ENCODE results near the gene TTLL5. TPM values are rescaled to one million over a fixed set of nuclear protein-coding genes. Genes with fewer than 3 reads are reported as not detected.

TTLL5 gene
- total and polyA plus RNA-seq, 2 of the 4 experiments (the other 2 are of a cell fraction) = 11.9 to 16.7 TPM

DNA sequence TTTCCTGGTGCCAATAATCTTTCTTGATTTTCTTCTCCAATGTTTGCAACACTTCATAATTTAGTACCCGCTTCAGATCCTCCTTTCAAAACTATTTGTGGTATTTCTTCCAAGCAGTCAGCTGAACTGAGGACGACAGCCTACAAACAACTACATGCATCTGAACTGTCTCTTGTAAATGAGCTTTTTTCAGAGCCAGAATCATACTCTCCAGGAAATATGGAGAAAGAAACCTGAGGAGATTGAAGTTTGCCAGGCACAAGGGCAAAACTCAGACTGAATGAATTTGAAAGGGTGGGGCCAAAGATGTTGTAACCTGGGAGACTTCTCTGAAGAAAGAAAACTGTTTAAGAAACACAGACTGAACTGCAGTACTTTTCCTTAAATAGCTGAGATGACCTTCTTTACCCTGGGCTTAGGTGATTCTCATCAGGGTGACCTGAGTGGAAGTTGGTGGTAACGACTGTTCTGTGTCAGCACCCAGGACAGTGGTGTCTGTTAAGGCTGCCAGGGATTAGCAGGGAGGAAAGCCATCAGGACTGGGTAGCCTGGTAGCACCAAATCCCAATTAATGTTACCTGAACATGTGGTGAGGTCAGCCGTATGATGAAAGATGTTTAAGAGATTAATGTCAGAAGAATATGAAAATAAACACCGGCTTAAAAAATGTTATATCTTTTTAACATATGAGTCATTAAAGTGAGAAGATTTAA is 225.7 kb downstream of the TTLL5 start:
- Histone ChIP-seq H4K5ac (ENCODE audit: low read depth, low read length) (no peak overlapping the region), H3K27ac (ENCODE audit: insufficient read depth, low read length) (no peak overlapping the region), H2BK5ac (ENCODE audit: low read depth, low read length, poor library complexity, severe bottlenecking) (no peak overlapping the region), H3K4me1 (ENCODE audit: control insufficient read depth, insufficient read depth, low read length) (peaks cover 13% of the 10 kb centered on the region), H2AK9ac (replicated peaks; ENCODE audit: low read depth, low read length, poor library complexity) (no peak overlapping the region), H4K8ac (ENCODE audit: low read depth in 2 of 2, low read length in 2 of 2) (peak overlapping the region in 1 of 2 experiments; percentile 13; a peak in 1 of 4 replicates), H3K4ac (ENCODE audit: low read depth, low read length) (0 out of 2 replicates have a peak overlapping the region, but pooled peaks have one; percentile 3), H3K56ac (ENCODE audit: extremely low read depth, insufficient read depth, low read length) (no peak overlapping the region), H3K23ac (ENCODE audit: low read depth, low read length) (0 out of 2 replicates have a peak overlapping the region, but pooled peaks have one; percentile 8), H3K14ac (replicated peaks; ENCODE audit: low read depth, low read length) (no peak overlapping the region), H4K20me1 (ENCODE audit: insufficient read depth, low read length) (no peaks in the 10 kb centered on the region), H4K91ac (ENCODE audit: insufficient read depth, low read depth, low read length) (no peak overlapping the region), H3K79me1 (ENCODE audit: low read depth in 1 of 2, low read length in 2 of 2) (no peaks in the 10 kb centered on the region), H2BK120ac (ENCODE audit: low read depth, low read length) (peak overlapping the region; percentile 36; the same call in 1 of the 2 replicates), H3K36me3 (ENCODE audit: control insufficient read depth, insufficient read depth, low read length) (no peaks in the 10 kb centered on the region), H3K4me3 (ENCODE audit: insufficient read depth, low read depth, low read length) (no peak overlapping the region), H2AFZ (replicated peaks; ENCODE audit: low read length, poor library complexity) (no peak overlapping the region), H3K9ac (ENCODE audit: low read depth, low read length) (no peak overlapping the region), H2AK5ac (ENCODE audit: low read depth, low read length) (no peak overlapping the region; the same call in 1 of the 2 replicates), H3K18ac (ENCODE audit: low read depth, low read length) (no peak overlapping the region), H3K4me2 (ENCODE audit: low read depth, low read length) (peak overlapping the region; percentile 1; the same call in 1 of the 2 replicates), H3K27me3 (ENCODE audit: control insufficient read depth, insufficient read depth, low read length) (no peaks in the 10 kb centered on the region), H2BK15ac (ENCODE audit: low read depth, low read length) (no peak overlapping the region), H2BK20ac (ENCODE audit: low read depth, low read length) (no peak overlapping the region), H3K9me1 (ENCODE audit: insufficient read depth, low read length) (peaks cover 6% of the 10 kb centered on the region; the same call in 1 of the 2 replicates), H3K9me3 (ENCODE audit: control insufficient read depth, insufficient read depth, low read length) (no peaks in the 10 kb centered on the region)
- DNase-seq (no peak), ATAC-seq (ENCODE audit: low read depth) (peak; percentile 28)
- dilution Hi-C loops (cut with HindIII; ENCODE audit: low sequenced_read_pairs, unreplicated experiment) = no loop called here
- ChIA-PET CTCF (interaction anchor here (0.7 to 1.5 kb wide), 2 partner anchors 20 to 96 kb away, joined by 4 to 5 read pairs; no protein-coding TSS in a partner anchor), POLR2A (ENCODE audit: unreplicated experiment) (no interaction called here)
- TF ChIP-seq RCOR1 (IDR thresholded peaks at IDR 0.05; ENCODE audit: insufficient replicate concordance, low read length) (no peak), NFE2L2 (IDR thresholded peaks at IDR 0.05; ENCODE audit: low read depth, low read length) (no peak), MAFK (IDR thresholded peaks at IDR 0.05; ENCODE audit: low read depth, low read length) (no peak), BHLHE40 (IDR thresholded peaks at IDR 0.05; ENCODE audit: low read depth, low read length) (no peak), CEBPB (IDR thresholded peaks at IDR 0.05; ENCODE audit: low read depth, low read length) (no peak), SMC3 (IDR thresholded peaks at IDR 0.05; ENCODE audit: low read depth, low read length) (no peak), CHD1 (IDR thresholded peaks at IDR 0.05; ENCODE audit: low read depth, low read length) (no peak), MAZ (IDR thresholded peaks at IDR 0.05; ENCODE audit: borderline replicate concordance, low read depth, low read length) (no peak), RAD21 (IDR thresholded peaks at IDR 0.05; ENCODE audit: low read length) (no peak), POLR2A (IDR thresholded peaks at IDR 0.05; ENCODE audit: low read depth, low read length) (no peak), RFX5 (IDR thresholded peaks at IDR 0.05; ENCODE audit: low read depth, low read length) (no peak)
- TF ChIP-seq, protein P1, sequence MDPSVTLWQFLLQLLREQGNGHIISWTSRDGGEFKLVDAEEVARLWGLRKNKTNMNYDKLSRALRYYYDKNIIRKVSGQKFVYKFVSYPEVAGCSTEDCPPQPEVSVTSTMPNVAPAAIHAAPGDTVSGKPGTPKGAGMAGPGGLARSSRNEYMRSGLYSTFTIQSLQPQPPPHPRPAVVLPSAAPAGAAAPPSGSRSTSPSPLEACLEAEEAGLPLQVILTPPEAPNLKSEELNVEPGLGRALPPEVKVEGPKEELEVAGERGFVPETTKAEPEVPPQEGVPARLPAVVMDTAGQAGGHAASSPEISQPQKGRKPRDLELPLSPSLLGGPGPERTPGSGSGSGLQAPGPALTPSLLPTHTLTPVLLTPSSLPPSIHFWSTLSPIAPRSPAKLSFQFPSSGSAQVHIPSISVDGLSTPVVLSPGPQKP (IDR thresholded peaks at IDR 0.05; ENCODE audit: borderline replicate concordance, low read depth, low read length) = no peak
- TF ChIP-seq, protein P2, sequence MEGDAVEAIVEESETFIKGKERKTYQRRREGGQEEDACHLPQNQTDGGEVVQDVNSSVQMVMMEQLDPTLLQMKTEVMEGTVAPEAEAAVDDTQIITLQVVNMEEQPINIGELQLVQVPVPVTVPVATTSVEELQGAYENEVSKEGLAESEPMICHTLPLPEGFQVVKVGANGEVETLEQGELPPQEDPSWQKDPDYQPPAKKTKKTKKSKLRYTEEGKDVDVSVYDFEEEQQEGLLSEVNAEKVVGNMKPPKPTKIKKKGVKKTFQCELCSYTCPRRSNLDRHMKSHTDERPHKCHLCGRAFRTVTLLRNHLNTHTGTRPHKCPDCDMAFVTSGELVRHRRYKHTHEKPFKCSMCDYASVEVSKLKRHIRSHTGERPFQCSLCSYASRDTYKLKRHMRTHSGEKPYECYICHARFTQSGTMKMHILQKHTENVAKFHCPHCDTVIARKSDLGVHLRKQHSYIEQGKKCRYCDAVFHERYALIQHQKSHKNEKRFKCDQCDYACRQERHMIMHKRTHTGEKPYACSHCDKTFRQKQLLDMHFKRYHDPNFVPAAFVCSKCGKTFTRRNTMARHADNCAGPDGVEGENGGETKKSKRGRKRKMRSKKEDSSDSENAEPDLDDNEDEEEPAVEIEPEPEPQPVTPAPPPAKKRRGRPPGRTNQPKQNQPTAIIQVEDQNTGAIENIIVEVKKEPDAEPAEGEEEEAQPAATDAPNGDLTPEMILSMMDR (conservative IDR thresholded peaks at IDR 0.05; ENCODE audit: low read depth, low read length) = no peak
- TF ChIP-seq, protein P3, sequence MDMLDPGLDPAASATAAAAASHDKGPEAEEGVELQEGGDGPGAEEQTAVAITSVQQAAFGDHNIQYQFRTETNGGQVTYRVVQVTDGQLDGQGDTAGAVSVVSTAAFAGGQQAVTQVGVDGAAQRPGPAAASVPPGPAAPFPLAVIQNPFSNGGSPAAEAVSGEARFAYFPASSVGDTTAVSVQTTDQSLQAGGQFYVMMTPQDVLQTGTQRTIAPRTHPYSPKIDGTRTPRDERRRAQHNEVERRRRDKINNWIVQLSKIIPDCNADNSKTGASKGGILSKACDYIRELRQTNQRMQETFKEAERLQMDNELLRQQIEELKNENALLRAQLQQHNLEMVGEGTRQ (IDR thresholded peaks at IDR 0.05; ENCODE audit: low read depth, low read length) = no peak
- in situ Hi-C loops (cut with MboI; ENCODE audit: low sequenced_read_pairs) = no loop called here
- intact Hi-C loops (cut with micrococcal nuclease) = no loop called here
- no CpG with 5 or more reads among the region's 5 CpGs for WGBS, 2 experiments (ENCODE audit: extremely low coverage in 2 of 2, insufficient read length in 1 of 2)
- no TSS peak for BruUV-seq (replicated peaks)
